ELR (cell line): ENCODE results near the gene THAP10.

Experiments used
- DNase-seq: peaks from one replicate; pipeline ENCODE4 v3.0.0-alpha.2; 2015; ENCODE audit warnings: low read depth

The THAP10 gene

DNA sequence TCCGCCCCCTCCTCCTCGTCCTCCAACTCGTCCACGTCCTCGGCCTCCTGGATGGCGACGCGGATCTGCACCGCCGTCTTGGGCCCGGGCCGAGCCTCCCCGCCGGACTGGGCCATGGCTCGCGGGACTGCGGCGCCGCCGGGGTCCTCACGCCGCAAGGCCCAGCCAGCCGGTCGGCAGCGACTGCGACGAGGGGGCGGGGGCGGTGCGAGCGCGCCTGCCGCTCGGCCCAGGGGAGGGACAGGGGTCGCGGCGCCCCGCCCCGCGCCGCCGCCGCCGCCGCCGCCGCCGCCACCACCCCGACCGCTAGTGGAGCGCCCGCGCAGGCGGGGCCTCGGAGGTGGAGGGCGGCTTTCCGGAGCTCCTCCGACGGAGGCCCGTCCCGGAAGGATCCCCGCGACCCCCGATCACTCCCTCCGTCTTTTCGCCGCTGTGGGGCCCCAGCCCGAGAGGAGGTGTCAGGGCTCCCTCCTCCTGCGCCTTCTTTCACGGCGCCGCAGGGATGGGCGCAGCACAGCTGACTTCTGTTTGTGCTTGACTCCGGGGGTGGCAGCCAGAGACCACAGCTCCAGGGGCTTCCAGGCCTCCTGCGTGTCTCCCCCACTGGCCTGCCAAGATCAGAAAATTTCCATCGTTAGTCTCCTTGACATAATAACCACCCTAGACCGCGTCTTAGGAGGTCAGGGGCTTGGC, 38.1 kb downstream of the THAP10 start, which contains the start of gene LARP6:
Gene LARP6, minus strand, starts transcription at position 185 of the 693 bp plus-strand sequence. Its CDS starts 69 bp downstream, at position 116.
- peak; percentile 71 for DNase-seq

DNA sequence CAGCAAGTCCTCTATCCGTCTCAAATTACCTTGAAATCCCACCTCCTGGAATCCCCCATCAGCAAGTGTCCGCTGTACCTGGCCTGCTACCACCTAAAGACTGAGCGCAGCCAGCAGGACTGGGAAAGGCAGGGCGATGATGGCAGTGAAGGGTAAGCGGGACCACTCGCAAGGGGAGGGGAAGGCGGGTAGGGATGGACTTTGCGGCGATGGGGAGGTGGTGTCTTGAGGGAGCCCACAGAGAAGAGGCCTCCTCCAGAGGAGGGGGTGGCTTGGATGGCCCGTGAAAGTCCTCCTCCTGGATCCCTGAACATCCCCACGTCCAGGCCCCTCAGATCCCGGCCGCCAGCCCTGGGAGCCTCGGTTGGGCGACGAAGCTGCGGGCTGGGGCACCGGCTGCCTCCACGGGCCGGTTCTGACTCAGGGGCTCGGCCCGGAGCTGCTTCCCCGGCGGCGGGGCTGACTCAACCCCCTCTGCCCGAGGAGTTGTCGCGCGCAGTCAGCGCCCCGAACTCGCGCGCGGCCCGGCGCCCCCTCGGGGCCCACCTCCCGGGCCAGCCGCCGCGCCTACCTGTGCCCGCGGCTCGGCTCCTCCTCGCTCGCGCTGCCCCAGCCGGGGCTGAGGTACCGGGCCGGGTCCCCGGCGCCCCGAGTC, 38.8 kb downstream of the THAP10 start:
- peak; percentile 80 for DNase-seq

DNA sequence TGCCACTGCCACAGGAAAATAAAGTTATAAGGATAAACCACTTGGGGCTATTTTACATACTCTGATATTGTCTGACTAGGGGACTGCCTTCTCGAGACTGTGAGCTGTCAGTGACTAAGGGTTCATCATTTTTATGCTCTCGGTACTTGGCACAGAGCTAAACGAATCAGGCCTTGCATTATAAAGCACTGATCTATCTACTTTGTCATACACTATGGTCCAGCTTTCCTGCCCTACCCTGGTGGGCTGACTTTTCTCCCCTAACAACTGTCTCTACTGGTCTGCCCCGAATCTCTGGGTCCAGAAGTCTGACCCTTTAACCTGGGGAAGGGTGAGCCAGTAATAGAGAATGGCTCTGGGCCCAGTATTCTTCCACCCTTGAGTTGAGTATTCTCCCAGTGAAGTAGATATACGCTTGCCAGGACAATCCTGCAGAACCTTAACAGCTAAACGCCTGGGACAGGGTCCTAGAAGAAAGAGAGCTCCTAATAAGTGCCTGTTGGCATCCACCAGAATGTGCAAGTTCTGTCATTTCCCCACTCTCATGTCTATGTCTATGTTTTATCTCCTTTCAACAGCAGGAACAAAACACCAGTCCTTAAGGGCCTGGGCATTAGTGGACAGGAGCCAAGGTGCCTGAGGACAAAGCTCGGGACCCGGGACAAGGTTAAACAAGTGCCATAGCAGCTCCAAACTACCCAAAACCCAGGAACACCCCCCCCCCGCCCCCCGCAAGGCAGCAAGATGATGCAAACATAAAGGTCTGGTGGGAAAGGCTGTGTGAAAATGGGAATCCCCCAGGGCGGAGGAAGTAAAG, 39.5 kb downstream of the THAP10 start:
- peak; percentile 96 for DNase-seq

DNA sequence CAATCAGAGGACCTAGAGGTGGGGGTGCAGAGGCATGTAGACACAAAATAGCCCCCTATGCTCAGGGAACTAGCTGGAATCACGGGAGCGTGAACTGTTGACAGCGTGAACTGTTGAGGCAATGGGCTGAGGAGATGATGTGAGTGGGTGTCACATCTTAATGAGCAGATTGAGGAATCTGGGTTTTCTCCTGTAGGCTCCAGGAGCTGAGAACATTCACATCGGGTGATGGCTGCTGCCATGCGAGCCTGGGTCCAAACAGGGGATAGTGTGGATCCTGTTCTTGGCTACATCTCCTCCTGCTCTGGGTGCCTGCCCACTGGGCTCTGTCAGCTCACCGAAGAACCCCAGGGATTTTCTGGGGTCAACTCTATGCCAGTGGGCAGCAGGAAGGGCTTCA, 40.3 kb downstream of the THAP10 start:
- no peak for DNase-seq

DNA sequence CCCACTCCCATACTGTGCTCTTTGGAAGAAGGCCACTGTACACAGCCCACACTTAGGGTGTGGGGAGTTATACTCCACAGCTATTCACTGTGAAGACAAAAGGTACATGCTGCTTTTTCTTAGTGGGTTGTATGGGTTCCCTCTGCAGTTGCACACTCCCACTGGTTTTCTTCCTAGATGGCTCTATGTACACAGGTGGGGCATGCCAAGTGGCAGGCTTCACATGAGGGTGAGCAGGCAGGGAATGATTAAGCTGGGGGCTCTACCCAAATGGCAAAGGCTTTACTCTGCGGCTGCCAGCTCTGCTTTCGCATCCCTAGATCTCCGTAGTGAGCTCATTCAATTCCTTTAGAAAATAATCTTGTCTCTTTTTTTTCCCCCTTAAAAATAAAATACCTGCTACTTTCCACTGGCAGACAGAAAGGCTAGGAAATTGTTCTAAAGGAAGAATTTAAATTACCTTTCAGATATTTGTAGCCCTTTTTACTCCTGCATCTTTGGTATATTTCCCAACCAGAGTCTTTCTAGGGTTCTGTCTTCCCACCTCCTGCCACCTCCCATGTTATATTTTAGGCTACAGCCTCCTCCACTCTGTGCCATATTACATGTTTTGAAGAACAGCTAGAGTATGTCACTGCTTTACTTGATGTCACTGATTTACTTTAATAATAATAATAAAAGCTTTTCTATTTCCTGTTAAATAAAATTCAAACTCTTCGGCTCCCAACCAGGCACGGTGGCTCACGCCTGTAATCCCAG, 46.5 kb downstream of the THAP10 start:
- DNase-seq = no peak

DNA sequence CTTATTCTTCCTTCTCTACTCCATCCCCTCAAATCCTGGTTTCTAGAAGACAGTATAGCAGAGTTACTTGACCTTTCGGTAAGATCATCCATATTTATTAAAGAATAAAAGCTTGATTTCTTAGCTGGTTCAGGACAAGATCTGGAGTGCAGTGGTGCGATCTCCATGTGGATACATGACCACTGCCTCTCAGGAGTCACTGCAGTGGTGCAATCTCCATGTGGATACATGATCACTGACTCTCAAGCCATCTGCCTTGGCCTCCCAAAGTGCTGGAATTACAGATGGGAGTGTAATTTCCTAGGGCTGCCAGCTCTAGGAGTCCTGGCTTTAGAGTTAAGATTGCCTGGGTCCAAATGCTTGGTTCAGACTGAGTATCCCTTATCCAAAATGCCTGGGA, 54.8 kb downstream of the THAP10 start:
- no peak for DNase-seq

DNA sequence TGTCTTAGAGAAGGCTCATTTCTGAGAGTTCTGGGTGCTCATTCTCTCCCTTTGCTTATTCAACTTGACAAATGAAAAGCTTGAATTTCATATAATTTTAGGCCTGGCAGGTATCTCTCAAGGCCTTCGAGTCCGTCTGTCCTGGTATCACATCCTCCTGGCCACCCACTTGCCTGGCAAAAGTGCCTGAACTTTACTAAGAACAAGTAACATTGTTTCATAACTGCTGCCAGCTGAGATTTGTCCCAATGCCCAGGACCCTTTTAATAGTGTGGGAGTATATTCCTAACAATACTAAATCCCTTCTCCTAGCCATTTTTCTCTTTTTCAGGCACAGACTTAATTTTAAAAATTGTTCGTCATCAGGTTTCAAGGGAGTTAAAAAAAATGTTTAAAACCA, 56.4 kb downstream of the THAP10 start:
- no peak for DNase-seq

DNA sequence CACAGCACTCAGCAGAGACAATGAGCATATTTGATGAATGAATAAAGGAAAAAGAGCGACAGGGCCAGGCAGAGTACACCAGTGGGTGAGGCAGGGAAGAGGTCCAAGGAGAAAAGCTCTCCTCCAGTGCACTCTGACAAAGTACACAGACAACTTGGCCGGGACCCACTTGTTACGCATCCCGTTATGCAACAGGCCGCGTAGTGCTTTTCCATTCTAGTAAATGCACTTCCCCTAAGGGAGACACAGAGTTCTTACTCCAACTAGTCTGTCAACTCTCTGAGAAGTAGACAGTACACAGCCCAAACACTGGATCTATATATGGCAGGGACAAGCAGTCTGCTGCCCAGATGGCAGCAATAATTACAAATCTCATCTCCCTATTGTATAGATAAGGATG, 56.8 kb downstream of the THAP10 start:
- no peak for DNase-seq

DNA sequence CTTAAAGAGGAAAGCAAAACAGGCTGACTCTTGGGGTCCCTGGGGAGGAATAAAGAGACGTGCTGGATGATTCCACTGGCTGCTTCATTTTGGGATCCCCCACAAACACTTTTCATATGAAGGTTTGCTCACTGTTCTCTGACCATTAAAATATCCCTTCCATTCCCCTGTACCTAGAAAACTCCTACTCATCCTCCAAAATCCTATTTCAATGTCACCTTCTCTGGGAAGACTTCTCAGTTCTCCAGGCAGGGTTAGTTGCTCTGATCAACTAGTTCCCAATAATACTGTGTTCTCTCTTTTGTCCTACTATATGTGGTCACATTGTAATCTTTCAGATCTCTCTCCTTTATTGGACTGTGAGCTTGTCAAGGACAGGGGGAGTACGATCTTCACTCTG, 57.2 kb downstream of the THAP10 start:
- DNase-seq = no peak

DNA sequence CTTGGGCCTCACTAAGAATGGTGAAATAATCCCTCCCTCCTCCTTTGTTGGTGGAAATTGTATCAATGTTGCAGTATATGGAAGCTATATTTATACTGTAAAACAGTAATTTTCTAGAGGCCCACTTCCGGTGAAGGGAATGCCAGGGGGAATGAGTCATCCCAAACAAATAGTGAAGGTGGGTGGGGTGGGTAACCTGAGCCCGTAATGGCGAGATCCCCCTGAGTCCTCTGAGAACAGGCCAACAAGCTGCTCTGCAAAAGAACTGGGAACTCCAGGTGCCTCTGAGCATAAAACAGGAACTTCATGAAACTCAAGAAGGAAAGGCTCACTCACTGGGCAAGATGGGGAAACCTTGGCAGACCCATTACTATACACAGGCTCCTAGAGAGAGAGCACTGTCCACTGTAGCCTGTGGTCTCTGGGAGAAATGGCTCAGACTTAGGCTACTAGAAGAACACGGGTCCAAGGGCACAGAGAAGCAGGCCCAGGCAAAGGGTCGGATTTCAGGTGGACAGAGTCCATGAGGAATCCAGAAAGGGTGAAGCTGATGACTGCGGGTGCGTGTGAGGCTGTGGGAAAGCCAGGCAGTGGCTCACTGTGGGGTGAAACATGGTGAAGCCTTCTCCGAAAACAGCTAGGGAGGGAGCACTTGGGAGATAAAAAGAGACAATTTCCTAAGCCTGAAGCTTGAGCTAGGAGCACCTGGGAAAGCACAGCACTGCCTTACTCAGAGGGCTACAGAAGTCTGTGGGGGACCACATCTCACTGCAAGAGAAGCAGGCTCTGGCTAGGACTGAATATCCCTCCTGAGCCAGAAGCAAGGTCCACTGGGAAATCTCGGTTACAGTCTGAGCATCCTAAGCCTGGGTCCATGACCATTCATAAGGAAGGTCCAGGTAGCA, 58.1 kb downstream of the THAP10 start:
- DNase-seq = peak; percentile 83

DNA sequence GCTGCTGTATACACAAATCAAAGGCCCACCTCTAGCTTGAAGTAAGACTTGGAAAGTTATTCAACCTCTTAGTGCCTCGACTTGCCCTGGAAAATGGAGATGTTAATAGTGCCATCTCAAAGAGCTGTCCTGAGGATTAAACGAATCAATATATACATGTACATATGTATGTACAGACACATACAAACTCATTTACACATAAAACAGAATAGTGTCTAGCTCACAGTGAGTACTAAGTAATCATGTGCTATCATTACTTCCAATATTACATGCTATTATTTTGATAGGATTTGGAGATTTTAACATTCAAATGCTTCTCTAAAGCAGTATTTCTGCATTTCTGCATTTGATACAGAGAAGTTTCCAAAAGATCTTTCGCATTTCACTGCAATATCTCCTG, 58.8 kb downstream of the THAP10 start:
- no peak for DNase-seq

DNA sequence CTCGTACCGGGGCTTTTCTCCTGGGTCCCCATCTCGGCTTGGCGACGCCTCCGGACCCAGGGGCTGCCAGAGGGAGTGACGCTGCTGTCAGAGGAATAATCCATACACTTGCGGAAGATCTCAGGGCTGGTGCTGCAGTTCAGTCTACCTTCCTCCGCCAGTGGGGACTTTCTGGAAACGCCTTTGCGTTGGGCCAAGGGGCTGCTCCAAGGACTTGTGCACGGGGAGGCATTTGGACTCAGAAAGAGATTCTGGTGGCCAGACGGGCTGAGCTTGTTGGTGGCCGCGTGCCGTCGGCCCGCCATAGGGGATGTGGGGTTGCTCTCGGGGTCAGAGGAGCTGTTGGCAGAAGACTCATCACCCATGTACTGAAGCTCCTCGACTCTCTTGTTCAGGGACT, 60.1 kb downstream of the THAP10 start:
- no peak for DNase-seq
